Right lobe of liver (tissue), 6 donors: ENCODE results near the gene FABP6. TPM values are rescaled to one million over a fixed set of nuclear protein-coding genes. Genes with fewer than 3 reads are reported as not detected.

Experiments
- ATAC-seq, 4 donors: fragments of 200-7000 bp; cut with Tn5 transposase; one replicate each; pipeline ENCODE4 v1.9.1; 2020; ENCODE audit warnings: mild to moderate bottlenecking in 4 of 4, moderate library complexity in 4 of 4
- DNase-seq, 3 donors: peaks; one replicate each; pipeline ENCODE4 v3.0.0-alpha.2; 2020
- H3K27ac ChIP-seq, 3 donors: fragments of 200-600 bp; one replicate each; pipeline ENCODE4 v1.8.0; 2022
- H3K27me3 ChIP-seq, 2 donors: fragments of 200-600 bp; one replicate each; pipeline ENCODE4 v1.8.0; 2022
- H3K36me3 ChIP-seq, 4 donors: fragments of 200-600 bp; sonication (generic) in 1 of 4; one replicate each; pipeline versions ENCODE4 v1.5.1 to v1.8.0; 2017 to 2022; ENCODE audit warnings: control low read depth in 1 of 4
- H3K4me1 ChIP-seq, 4 donors: fragments of 200-600 bp; sonication (generic) in 1 of 4; one replicate each; pipeline versions ENCODE4 v1.5.1 to v1.8.0; 2017 to 2022; ENCODE audit warnings: control low read depth in 1 of 4
- H3K4me3 ChIP-seq, 3 donors: fragments of 200-600 bp; one replicate each; pipeline ENCODE4 v1.8.0; 2022
- H3K9me3 ChIP-seq, 4 donors: fragments of 200-600 bp; sonication (generic) in 1 of 4; one replicate each; pipeline versions ENCODE4 v1.5.1 to v1.8.0; 2017 to 2022; ENCODE audit warnings: control low read depth in 1 of 4
- POLR2A ChIP-seq: fragments of 450-650 bp; IDR thresholded peaks from one replicate; pipeline ENCODE4 v1.6.1; 2017; ENCODE audit warnings: antibody characterized with exemption, mild to moderate bottlenecking
- WGBS: methylation state at CpG from one replicate; pipeline ENCODE4 v1.1.6; 2018; ENCODE audit warnings: low coverage, low lambda C conversion rate; ENCODE audit not compliant: insufficient coverage; ENCODE audit errors: missing lambda C conversion rate; 5-methylcytosine and 5-hydroxymethylcytosine counted together
- intact Hi-C, 2 donors: fragments of 100-400 bp; cut with DNase I; formaldehyde crosslinking; loops; one replicate each; pipeline versions ENCODE4 v1.11.2 to v1.14.1; 2022
- total RNA-seq, 6 experiments: library from RNA; depleted of rRNA in 2 of 6; stranded (reverse); fragments of >200 nt in 2 of 6; fragmentation: NEBNext Ultra II Directional in 3 of 6; extraction: Animal tissue kit (Norgen Biotek cat#: 25700) in 3 of 6; gene quantifications; one replicate each; pipeline versions ENCODE4 v1.1.0 to v1.2.4, GENCODE V29; 2016 to 2023
- TF ChIP-seq, protein P1 (sequence below), 4 donors: fragments of 200-600 bp in 3 of 4; fragments of 450-650 bp in 1 of 4; IDR thresholded peaks; one replicate each; pipeline versions ENCODE4 v1.5.1 to v1.8.0; 2016 to 2022; ENCODE audit warnings: antibody characterized with exemption in 4 of 4, mild to moderate bottlenecking in 2 of 4
- donor health status: DM: no; HTN: yes; CAD: no.
- donor health status: DM: no; HTN: no; CAD: no.
- donor health status: DM: no; HTN: no; CAD: no.
- donor health status: DM: no; HTN: yes; CAD: no.
- donor health status: DM: no; HTN: yes; CAD: no.

The FABP6 gene
- total RNA-seq, 6 experiments from 2014 or later: not detected

DNA sequence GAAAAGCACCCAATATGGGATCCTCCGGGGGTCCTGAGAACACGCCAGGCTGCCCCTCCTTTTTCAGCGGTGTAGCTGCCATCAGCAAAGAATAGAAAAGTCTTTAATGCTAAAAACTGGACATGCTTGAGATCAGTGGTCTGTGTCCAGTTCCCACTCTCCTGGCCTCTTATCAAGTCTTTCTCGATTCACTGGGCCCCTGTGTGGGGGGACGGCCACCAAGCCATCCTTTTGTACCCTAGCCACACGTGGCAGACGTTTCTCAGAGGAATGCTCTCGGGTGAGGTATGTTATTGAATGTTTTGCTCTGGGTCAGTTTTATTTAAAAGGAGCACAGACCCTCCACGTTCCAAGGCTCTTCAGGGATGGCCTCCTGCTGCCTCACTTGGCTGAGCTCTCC is 23.6 kb downstream of the FABP6 start:
- no peaks in the 10 kb centered on the region for H3K27me3 ChIP-seq
- no peaks in the 10 kb centered on the region for H3K9me3 ChIP-seq
- no peak for DNase-seq
- no peak overlapping the region for H3K27ac ChIP-seq
- no peak for ATAC-seq
- TF ChIP-seq POLR2A: no peak
- TF ChIP-seq, protein P1, sequence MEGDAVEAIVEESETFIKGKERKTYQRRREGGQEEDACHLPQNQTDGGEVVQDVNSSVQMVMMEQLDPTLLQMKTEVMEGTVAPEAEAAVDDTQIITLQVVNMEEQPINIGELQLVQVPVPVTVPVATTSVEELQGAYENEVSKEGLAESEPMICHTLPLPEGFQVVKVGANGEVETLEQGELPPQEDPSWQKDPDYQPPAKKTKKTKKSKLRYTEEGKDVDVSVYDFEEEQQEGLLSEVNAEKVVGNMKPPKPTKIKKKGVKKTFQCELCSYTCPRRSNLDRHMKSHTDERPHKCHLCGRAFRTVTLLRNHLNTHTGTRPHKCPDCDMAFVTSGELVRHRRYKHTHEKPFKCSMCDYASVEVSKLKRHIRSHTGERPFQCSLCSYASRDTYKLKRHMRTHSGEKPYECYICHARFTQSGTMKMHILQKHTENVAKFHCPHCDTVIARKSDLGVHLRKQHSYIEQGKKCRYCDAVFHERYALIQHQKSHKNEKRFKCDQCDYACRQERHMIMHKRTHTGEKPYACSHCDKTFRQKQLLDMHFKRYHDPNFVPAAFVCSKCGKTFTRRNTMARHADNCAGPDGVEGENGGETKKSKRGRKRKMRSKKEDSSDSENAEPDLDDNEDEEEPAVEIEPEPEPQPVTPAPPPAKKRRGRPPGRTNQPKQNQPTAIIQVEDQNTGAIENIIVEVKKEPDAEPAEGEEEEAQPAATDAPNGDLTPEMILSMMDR (IDR thresholded peaks at IDR 0.05): no peak
- H3K36me3 ChIP-seq: no peaks in the 10 kb centered on the region
- no peaks in the 10 kb centered on the region for H3K4me1 ChIP-seq
- intact Hi-C loops: no loop called here
- no peak overlapping the region for H3K4me3 ChIP-seq
- 73% methylated on average over 9 of the region's 9 CpGs for WGBS

- ATAC-seq: peak in 1 of 4 donors; percentile 14
- Histone ChIP-seq H3K4me3 (no peak overlapping the region), H3K36me3 (no peaks in the 10 kb centered on the region), H3K27ac (no peak overlapping the region), H3K4me1 (no peaks in the 10 kb centered on the region), H3K9me3 (no peaks in the 10 kb centered on the region), H3K27me3 (no peaks in the 10 kb centered on the region)
- TF ChIP-seq, protein P1 (IDR thresholded peaks at IDR 0.05): no peak
- TF ChIP-seq POLR2A: no peak
- WGBS: 93% methylated on average over 5 of the region's 17 CpGs
- no peak for DNase-seq
- intact Hi-C loops: no loop called here
These were observed 24.1 kb downstream of the FABP6 start for GRCh38 chr5:160253441-160253840.

- Histone ChIP-seq H3K27me3 (no peaks in the 10 kb centered on the region), H3K36me3 (no peaks in the 10 kb centered on the region)
- no peak for DNase-seq
These were observed 25.4 kb downstream of the FABP6 start for GRCh38 chr5:160254706-160255105.

GRCh38 chr5:160259341-160259740 is 30.0 kb downstream of the FABP6 start:
- Histone ChIP-seq H3K4me1 (no peaks in the 10 kb centered on the region), H3K27ac (no peak overlapping the region), H3K9me3 (no peaks in the 10 kb centered on the region), H3K36me3 (no peaks in the 10 kb centered on the region), H3K27me3 (no peaks in the 10 kb centered on the region), H3K4me3 (no peak overlapping the region)
- no CpG with 5 or more reads among the region's 7 CpGs for WGBS
- ATAC-seq (no peak), DNase-seq (no peak)
- TF ChIP-seq, protein P1 (IDR thresholded peaks at IDR 0.05): no peak
- no peak for TF ChIP-seq POLR2A
- intact Hi-C loops: no loop called here

More at GRCh38 chr5:160254706-160255105, 25.4 kb downstream of the FABP6 start:
- Histone ChIP-seq H3K4me3 (no peak overlapping the region), H3K27ac (no peak overlapping the region), H3K4me1 (no peaks in the 10 kb centered on the region), H3K9me3 (no peaks in the 10 kb centered on the region)
- ATAC-seq: no peak
- TF ChIP-seq, protein P1 (IDR thresholded peaks at IDR 0.05): no peak
- TF ChIP-seq POLR2A: no peak
- WGBS: 94% methylated on average over 6 of the region's 6 CpGs
- intact Hi-C loops: no loop called here
